GM18502 (cell line): Measurements from ENCODE around the gene PLEKHA1.

Source experiments
- ATAC-seq: cut with Tn5 transposase; IDR thresholded peaks from one replicate; pipeline ENCODE4 v1.9.1; 2021; ENCODE audit warnings: mild to moderate bottlenecking; ENCODE audit not compliant: unreplicated experiment, poor library complexity

PLEKHA1 gene

DNA sequence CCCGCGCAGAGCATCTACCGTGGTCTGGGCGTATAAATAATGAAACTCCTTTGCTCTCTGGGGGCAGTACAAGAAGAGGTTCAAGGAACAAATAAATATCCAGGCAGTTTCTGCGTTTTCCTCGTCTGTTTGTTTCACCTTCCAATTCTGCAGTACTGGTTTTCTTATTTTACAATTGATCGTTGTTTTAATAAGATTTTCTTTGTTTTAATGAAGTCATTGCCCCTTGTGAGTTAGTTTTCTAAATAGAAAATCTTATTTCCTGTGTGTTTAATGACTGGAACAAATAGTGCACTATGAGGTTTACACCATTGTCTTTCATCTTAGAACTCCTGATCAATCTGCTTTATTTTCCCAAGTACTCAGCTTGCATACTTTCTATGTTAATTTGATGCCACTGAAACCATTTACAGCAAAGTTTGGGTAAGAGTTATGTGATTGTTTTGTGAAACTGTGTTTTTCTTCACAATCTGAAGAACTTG lies 1.2 kb downstream of the PLEKHA1 start:
- ATAC-seq, result no peak

DNA sequence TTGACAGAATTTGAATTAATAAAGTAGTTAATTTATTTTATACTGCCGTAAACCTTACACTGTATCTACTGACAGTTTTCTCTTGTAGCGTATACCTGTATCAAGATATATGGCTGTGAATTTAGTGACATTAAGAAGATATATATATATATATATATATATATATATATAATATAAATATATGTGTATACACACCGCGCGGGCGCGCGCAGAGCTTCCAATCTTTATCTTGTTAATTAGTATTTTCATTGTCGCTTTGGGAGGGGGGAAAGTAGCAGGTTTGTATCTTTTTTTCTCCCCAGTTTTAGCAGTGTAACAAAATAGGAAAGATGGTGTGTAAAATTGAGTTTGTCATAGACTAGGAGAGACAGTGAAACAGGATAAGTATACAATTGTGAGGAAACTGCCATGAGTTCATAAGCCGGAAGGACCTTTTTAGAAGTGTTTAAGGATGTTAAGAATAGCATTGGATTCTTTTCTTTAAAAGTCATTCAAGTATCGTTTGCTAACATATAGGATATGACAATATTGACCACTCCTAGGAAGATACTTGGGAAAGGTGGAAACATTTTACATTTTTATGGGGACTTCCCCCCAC lies 2.0 kb downstream of the PLEKHA1 start:
- no peak for ATAC-seq

DNA sequence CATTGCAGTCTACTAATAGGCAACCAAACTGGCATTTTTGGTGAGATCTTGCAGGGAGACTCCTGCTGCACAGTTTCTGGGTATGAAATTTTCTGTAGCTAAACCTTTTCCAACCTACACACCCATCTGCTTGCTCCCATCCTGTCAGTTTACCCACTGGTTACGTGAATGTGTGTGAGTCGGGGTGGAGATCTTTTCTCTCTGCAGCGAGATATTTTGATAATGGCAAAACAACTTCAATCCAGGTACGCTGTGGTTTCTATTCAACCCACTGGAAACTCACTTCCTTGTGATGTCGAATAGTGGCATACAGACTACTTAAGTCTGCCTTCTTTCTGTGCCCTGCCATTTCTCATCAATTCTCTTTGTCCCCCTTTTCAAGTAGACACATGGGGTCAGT lies 4.5 kb downstream of the PLEKHA1 start:
- no peak for ATAC-seq

DNA sequence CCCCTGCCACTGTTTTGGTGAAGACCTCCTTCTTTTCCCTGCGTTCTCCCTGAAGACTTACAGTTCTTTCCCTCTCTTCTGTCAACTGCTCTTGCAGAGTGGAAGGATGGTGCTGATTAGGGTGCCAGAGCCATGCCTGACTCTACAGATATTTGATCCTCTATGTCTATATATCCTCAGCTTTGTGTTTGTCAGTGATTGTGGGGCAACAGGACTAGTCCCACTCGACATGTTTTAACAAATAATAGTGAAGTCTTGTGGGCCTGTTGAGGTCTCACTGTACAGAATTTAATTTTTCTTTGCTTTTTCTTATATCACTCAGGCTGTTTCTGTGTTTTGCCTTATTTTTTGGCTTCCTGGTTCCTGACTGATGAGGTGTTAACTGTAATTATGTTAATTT lies 5.0 kb downstream of the PLEKHA1 start:
- ATAC-seq, result no peak

DNA sequence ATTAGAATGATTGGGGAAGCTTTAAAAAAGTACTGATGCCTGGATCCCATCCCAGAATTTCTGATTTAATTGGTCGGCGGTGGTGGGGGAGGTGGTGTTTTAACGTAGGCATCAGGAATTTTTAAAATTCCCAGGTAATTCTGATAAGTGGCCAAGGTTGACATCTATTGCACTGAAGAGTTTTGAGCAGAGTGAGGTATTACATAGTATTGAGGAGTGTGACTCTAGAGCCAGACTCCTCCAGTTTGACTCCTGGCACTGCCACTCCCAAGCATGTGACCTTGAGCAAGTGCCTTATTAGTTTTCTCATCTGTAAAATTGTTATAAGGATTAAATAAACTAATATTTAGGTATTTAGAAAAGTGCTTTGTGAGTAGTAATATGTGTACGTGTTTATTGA lies 6.2 kb downstream of the PLEKHA1 start:
- no peak for ATAC-seq

DNA sequence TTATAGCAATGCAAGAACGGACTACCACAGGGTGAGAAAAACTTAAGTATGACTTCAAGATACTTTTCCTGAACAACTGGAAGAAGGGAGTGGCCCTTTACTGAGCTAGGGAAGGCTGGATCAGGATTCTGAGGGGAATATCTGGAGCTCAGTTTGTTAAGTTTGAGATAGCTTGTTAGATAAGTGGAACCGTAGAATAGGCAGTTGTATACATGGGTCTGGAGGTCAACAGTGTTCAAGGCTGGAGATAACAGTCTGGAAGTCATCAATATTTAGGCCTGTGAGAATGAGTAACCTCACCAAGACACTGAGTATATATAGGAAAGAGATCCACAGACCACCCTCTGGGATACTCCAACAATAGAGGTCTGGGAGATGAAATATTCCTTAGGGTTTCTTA lies 7.2 kb downstream of the PLEKHA1 start:
- no peak for ATAC-seq

DNA sequence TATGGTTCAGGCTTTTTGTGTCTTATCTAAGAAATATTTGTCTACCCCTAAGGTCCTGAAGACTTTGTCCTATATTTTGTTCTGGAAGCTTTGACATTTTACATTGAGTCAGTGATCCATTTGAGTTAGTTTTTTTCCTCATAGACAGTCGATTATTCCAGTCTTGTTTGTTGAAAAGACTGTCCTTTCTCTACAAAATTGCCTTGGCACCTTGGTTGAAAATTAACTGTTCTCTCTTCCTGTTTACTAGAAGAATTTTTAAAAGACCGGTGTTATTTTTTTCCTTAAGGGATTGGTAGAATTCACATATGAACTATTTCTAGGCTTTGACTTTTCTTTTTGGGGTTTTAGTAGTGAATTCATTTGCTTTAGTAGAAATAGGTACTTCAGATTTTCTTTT lies 12.0 kb downstream of the PLEKHA1 start:
- no peak for ATAC-seq

DNA sequence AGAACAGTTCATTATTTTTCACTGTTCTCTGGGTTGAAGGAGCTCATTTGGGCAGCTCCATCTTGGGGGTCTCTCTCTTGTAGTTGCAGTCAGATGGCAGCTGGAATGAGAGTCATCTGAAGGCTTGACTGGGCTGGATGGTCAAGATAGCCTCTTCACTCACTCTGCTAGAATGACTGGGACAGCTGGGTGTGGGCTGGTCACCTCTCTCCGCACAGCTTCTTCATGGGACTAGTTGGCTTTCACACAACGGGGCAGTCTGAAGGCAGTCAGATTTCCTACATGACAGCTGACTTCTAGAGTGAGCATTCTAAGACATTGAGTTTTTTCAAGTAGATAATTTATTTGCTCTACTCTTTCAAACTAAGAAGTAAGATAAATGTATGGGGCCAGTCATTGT lies 13.1 kb downstream of the PLEKHA1 start:
- no peak for ATAC-seq

DNA sequence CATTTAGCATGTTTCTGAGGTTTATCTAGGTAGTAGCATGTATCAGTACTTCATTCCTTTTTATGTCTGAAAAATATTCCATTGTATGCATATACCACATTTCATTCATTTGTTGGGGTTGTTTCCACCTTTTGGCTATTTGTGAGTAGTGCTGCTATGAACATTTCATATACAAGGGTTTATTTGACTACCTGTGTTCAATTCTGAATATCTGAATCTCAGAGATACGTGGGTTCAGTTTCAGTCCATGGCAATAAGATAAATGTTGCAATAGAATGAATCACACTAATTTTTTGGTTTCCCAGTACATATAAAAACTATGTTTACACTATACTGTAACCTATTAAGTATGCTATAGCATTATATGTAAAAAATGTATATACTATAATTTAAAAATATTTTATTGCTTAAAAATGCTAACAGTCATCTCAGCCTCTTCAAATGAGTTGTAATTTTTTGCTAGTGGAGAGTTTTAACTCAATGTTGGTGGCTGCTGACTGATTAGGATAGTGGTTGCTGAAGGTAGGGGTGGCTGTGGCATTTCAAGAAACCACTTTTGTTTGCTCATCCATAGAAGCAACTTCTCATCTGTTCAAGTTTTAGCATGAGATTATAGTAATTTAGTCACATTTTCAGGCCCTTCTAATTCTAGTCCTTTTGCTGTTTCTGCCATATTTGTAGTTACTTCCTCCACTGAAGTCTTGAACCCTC lies 13.9 kb downstream of the PLEKHA1 start:
- ATAC-seq, result no peak

DNA sequence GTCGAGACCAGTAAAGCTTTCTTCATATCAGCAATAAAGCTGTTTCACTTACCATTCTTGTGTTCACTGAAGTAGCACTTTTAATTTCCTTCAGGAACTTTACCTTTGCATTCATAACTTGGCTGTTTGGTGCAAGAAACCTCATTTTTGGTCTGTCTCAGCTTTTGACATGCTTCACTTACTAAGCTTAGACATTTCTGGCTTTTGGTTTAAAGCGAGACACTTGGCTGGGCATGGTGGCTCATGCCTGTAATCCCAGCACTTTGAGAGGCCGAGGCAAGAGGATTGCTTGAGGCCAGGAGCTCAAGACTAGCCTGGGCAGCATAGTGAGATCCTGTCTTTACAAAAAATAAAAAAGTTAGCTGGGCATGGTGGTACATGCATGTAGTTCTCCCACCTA lies 15.8 kb downstream of the PLEKHA1 start:
- ATAC-seq, result no peak

DNA sequence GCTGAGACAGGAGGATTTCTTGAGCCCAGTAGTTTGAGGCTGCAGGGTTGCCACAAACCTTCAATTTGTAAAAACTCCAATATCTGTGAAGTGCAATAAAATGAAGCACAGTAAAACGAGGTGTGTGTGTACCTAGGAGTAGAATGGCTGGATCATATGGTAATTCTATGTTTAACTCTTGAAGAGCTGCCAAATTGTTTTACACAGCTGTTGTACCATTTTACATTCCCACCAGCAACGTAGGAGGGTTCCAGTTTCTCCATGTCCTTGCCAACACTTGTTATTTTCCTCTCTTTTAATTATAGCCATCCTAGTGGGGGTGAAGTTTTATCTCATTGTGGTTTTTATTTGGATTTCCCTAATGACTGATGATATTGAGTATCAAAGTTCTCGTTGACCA lies 16.2 kb downstream of the PLEKHA1 start:
- ATAC-seq, result no peak

DNA sequence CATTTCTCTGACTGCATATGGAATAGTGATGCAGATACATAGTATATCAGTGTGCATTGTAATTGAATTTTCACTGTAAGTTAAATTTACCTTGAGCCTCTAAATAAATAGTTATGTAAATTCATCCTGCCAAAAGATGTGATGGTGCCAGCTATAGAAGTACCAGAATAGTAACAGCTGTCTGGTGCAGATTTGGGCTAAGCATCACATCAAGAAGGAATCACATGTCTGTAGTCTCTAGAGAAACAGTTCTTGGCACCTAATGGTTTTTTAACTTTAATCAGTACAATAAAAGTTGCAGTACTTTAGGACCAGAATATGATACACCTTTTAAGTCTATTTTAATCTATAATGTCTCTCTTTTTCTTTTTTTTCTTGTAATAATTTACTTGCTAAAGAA lies 17.4 kb downstream of the PLEKHA1 start:
- ATAC-seq, result no peak

DNA sequence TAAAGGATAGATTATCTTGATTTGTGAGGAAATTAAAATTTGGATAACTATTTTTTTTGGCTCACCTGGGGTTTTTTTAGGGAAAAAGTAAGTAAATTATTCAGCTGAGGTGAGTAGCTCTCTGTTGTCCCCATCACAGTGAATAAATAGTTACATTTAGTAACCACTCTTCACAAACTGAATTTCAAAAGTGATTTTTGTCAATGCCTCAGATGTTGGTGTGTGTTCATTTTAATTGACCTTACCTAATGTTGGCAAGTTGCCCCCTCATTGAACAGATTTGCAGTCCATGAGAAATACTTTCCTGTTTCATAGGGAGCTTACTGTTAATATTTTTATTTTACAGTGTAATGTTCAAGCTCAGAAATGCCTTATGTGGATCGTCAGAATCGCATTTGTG lies 18.3 kb downstream of the PLEKHA1 start:
- ATAC-seq, result no peak

DNA sequence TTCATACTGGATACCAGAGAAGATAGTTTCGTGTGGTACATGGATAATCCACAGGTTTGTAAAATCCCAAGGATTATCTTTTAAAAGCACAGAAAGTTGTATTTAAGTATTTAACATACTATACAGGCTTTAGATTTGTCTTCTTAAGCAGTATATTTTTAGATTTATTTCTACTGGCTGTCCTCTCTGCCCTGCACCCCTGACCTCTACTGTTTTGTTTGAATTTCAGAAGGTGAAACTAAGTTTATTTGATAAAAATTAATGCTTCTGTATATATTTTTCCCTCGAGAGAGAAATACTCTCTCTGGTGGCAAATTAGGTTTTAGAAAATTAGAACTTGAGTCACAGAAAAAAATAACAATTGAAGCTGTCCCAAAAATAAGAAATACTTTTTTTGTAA lies 18.8 kb downstream of the PLEKHA1 start:
- ATAC-seq, result no peak

DNA sequence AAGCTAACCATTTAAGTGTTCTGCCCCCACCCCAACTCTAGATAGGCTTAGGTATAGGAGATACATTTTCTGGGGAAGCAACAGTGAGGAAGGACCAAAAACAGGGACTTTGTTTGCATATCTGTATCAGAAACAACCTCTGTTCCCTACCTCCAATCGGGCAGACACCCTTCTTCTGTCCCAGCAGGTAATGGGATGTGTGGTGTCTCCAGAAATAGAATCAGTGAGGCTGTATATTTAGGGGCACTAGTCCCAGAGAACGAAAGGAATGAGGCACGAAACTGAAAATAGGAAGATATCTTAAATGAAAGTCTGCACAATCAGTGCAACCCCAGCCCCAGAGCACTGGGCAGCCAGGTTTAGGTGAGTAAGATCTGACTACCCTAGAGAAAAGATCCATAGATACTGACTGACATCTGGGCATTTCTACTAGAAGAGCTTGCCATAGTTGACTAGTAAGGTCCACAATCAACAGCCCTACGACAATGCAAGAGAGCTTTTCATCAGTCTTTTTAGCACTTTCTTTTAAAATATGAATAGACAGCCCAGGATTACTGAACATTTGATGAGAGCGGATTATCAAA lies 28.1 kb downstream of the PLEKHA1 start:
- ATAC-seq, result no peak

DNA sequence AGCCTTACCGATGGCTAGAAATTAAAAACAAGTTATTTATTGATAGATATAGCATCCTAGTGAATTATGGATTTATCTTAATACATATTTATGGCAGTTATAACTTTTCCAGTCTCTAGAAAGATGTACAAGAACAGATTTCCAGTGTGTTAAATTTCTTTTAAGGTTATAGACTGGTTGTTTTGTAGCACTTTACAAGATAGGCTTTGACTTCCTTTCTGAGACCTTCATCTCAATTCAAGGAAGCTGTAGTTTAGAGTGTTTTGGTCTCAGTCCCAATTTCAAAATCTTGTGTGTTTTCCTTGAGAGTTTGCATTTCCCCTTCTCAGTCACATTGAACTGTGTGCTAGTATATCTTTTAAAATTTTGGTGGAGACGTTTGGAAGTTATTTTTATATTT lies 30.1 kb downstream of the PLEKHA1 start:
- no peak for ATAC-seq

DNA sequence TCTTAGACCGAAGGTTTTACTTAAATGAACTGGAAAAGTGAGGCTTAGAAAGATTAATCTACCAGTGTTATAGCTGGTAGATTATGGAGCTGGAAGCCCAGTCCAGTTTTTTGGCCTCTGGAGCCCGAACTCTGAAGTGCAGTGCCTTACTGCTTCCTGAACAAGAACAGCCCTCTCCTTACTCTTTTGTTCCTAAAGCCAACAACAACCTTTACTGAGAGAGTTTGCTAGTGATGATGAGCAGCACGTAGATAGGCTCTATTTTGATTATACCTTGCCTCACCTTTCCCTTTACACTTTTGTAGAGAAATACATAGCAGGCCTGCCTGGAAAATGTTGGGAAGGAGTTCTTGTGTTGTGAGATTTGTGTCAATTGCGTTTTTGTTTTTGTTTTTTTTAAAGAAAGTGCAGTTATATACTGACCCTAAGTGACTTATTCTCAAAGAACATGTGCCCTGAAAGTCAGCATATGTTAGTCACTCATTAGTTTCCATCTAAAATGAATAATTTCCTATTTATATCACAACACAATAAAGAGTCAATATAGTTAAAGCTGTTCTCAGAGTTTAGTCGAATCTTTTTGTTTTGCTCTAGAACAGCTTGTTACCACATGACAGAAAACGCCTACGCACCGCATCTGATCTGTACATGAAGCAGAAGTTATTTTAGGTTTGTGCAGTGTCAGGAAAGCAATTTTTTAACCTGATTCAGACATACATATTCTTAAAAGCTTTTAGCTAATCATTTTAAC lies 33.0 kb downstream of the PLEKHA1 start:
- ATAC-seq, result no peak

DNA sequence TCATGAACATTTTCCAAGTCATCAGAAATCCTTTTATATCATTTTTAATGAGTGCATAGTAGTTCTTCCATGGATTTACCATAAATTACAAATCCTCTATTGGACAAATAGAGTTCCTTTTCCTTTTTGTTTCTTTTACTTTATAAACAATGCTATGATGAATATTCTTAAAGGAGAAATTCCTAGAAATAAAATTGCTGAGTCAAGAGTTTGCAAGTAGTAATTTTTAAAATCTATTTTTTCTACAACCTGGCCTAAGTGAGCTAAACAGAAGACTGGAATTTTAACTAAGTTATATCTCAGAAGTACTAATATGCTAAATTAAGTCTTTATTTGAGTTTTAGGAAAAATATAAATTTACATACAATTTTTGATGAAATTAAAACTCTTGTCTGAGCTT lies 38.8 kb downstream of the PLEKHA1 start:
- ATAC-seq, result no peak

DNA sequence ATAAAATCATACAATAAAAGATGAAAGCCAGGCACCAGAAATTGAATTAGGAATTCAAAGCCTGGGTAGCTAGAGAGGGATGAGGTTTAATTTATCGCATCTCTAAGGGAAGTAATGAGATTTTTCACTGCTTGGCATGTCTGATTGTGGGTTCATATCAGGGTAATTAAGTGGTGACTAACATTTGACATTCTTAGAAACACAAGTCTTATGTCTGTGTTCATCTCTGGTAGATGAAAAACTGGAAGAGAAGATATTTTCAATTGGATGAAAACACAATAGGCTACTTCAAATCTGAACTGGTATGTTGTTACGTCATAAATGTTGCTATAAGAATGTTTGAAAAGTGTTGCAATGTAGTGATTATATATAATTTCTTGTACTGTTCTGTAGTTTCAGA lies 43.2 kb downstream of the PLEKHA1 start:
- ATAC-seq, result no peak

DNA sequence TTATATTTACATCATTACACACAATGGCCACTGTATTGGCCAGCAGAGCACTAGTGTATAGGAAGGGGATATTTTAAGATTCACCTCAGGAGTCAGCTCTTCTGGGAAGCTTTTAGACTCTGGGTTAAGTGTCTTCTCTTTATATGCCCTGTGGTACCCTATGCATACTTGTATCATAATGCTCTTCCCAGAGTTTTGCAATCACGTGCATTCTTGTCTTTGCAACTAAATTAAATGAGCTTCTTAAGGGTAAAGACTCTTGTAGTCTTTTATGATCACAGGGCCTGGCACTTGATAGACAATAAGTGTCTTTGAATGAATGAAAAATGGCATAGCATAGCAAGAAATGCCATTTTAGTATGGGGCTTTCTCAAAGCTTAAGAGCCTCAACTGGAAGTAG lies 44.5 kb downstream of the PLEKHA1 start:
- ATAC-seq, result no peak
